ENCODE measurements around the gene PSMA5.

DNA sequence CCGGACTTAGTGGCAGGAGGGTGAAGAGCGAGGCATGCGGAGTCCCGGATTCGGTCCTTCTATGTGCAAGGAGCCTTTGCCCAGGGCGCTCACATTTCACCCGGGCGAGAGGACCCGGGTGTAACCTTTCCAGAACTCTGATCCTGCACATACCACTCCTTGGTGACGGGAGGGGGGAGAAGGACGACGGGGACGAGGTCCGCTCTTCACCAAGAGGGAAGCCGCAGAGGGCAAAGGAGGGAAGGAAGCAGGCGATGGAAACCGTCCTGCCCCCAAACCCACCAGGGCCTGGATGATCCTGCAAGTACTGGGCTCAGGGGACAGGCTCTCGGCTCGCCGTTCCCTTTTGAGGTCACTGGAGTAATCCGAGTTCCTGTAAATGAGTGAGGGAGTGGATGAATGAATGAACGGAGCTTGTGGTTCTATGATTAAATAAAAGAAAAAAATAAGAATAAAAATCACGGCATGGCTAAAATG, 41.1 kb upstream of the PSMA5 start:
- TF ChIP-seq, protein P1, sequence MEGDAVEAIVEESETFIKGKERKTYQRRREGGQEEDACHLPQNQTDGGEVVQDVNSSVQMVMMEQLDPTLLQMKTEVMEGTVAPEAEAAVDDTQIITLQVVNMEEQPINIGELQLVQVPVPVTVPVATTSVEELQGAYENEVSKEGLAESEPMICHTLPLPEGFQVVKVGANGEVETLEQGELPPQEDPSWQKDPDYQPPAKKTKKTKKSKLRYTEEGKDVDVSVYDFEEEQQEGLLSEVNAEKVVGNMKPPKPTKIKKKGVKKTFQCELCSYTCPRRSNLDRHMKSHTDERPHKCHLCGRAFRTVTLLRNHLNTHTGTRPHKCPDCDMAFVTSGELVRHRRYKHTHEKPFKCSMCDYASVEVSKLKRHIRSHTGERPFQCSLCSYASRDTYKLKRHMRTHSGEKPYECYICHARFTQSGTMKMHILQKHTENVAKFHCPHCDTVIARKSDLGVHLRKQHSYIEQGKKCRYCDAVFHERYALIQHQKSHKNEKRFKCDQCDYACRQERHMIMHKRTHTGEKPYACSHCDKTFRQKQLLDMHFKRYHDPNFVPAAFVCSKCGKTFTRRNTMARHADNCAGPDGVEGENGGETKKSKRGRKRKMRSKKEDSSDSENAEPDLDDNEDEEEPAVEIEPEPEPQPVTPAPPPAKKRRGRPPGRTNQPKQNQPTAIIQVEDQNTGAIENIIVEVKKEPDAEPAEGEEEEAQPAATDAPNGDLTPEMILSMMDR (IDR thresholded peaks at IDR 0.05), result no peak
- TF ChIP-seq POLR2A (IDR thresholded peaks at IDR 0.05) (no peak), POLR2AphosphoS5 (IDR thresholded peaks at IDR 0.05) (no peak)

Data from upper lobe of left lung (tissue), 4 donors.